Right cardiac atrium (tissue), 5 donors: ENCODE data around the gene RIN3. TPM values are rescaled to one million over a fixed set of nuclear protein-coding genes. Genes with fewer than 3 reads are reported as not detected.
A peak's percentile ranks its signal among the peaks of the same experiment; 100 is the strongest.

ENCODE experiments used
- ATAC-seq, 2 donors: fragments of 200-7000 bp; cut with Tn5 transposase; one replicate each; pipeline versions ENCODE4 v1.8.0 to v1.9.1; 2020; ENCODE audit warnings: moderate library complexity in 2 of 2, mild to moderate bottlenecking in 1 of 2
- DNase-seq, 3 donors: peaks; one replicate each; pipeline ENCODE4 v3.0.0-alpha.2; 2020
- H3K27ac ChIP-seq: one replicate; pipeline ENCODE4 v1.5.1; 2013; ENCODE audit warnings: mild to moderate bottlenecking, low read length, control low read depth, moderate library complexity
- H3K27me3 ChIP-seq: one replicate; pipeline ENCODE4 v1.6.1; 2013; ENCODE audit not compliant: control insufficient read depth, insufficient read depth
- H3K4me1 ChIP-seq: one replicate; pipeline ENCODE4 v1.6.1; 2013; ENCODE audit warnings: low read length; ENCODE audit not compliant: control insufficient read depth, insufficient read depth
- H3K4me3 ChIP-seq: one replicate; pipeline ENCODE4 v1.5.1; 2013; ENCODE audit warnings: low read length, control low read depth
- H3K9me3 ChIP-seq: one replicate; pipeline ENCODE4 v1.6.1; 2013; ENCODE audit warnings: low read length; ENCODE audit not compliant: control insufficient read depth
- WGBS: extraction: QIAGEN DNeasy Blood & Tissue Kit; methylation state at CpG from one replicate; pipeline ENCODE4 v1.1.7; 2013; 5-methylcytosine and 5-hydroxymethylcytosine counted together
- intact Hi-C, 4 donors: fragments of 100-400 bp; cut with DNase I; formaldehyde crosslinking; loops; one replicate each; pipeline versions ENCODE4 v1.11.0 to v1.14.0; 2022 to 2023
- polyA plus RNA-seq: library from polyadenylated mRNA; stranded (reverse); fragments of 200-250 nt; gene quantifications from one replicate; pipeline ENCODE4 v1.2.3, GENCODE V29; 2013
- total RNA-seq, 4 donors: library from RNA; stranded (reverse); fragmentation: NEBNext Ultra II Directional; extraction: Animal tissue kit (Norgen Biotek cat#: 25700); gene quantifications; one replicate each; pipeline ENCODE4 v1.2.1, GENCODE V29; 2021
- donor health status: healthy with polysubstance abuse.
- donor health status: DM: no; HTN: yes; CAD: no.
- donor health status: DM: no; HTN: no; CAD: no.
- donor health status: DM: no; HTN: yes; CAD: no; lungs with severe emphysema.
- donor health status: DM: yes; HTN: yes; CAD: no.

Gene RIN3
- total and polyA plus RNA-seq, 5 donors, result 7.5 to 15.2 (median 14.2) TPM

GRCh38 chr14:92568621-92569479 lies 55.3 kb downstream of the RIN3 start:
- peak; percentile 35 to 82 (median 81) for DNase-seq
- intact Hi-C loops, result no loop called here
- Histone ChIP-seq H3K9me3 (no peaks in the 10 kb centered on the region), H3K4me1 (peaks cover 4% of the 10 kb centered on the region), H3K4me3 (no peak overlapping the region), H3K27ac (no peak overlapping the region), H3K27me3 (no peaks in the 10 kb centered on the region)
- 59% methylated on average over 16 of the region's 16 CpGs for WGBS
- peak; percentile 59 to 77 for ATAC-seq

- Histone ChIP-seq H3K27ac (no peak overlapping the region), H3K9me3 (no peaks in the 10 kb centered on the region), H3K4me3 (no peak overlapping the region), H3K4me1 (no peaks in the 10 kb centered on the region), H3K27me3 (no peaks in the 10 kb centered on the region)
- DNase-seq (no peak), ATAC-seq (no peak)
- 88% methylated on average over 6 of the region's 6 CpGs for WGBS
- intact Hi-C loops, result no loop called here
Observed at GRCh38 chr14:92570674-92571262, 57.2 kb downstream of the RIN3 start.

- DNase-seq, result no peak
- no peaks in the 10 kb centered on the region for H3K4me1 ChIP-seq
- H3K27me3 ChIP-seq, result no peaks in the 10 kb centered on the region
- H3K27ac ChIP-seq, result no peak overlapping the region
- 97% methylated on average over 10 of the region's 10 CpGs for WGBS
- intact Hi-C loops, result no loop called here
- no peak for ATAC-seq
- no peaks in the 10 kb centered on the region for H3K9me3 ChIP-seq
- H3K4me3 ChIP-seq, result no peak overlapping the region
Observed at GRCh38 chr14:92572050-92572449, 58.5 kb downstream of the RIN3 start.

- DNase-seq (no peak), ATAC-seq (no peak)
- no peaks in the 10 kb centered on the region for H3K27me3 ChIP-seq
- H3K27ac ChIP-seq, result no peak overlapping the region
- no peaks in the 10 kb centered on the region for H3K4me1 ChIP-seq
- no peak overlapping the region for H3K4me3 ChIP-seq
- WGBS, result 90% methylated on average over 8 of the region's 8 CpGs
- intact Hi-C loops, result no loop called here
- no peaks in the 10 kb centered on the region for H3K9me3 ChIP-seq
Observed at GRCh38 chr14:92573761-92574498, 60.3 kb downstream of the RIN3 start.

GRCh38 chr14:92575061-92575747 lies 61.6 kb downstream of the RIN3 start:
- Histone ChIP-seq H3K27ac (no peak overlapping the region), H3K4me1 (no peaks in the 10 kb centered on the region), H3K27me3 (no peaks in the 10 kb centered on the region), H3K4me3 (no peak overlapping the region), H3K9me3 (no peaks in the 10 kb centered on the region)
- WGBS, result 87% methylated on average over 7 of the region's 7 CpGs
- intact Hi-C loops, result no loop called here
- ATAC-seq, result no peak
- DNase-seq, result no peak

GRCh38 chr14:92575748-92576303 lies 62.2 kb downstream of the RIN3 start:
- intact Hi-C loops, result no loop called here
- no peaks in the 10 kb centered on the region for H3K4me1 ChIP-seq
- H3K27ac ChIP-seq, result no peak overlapping the region
- ATAC-seq (no peak), DNase-seq (no peak)
- no peak overlapping the region for H3K4me3 ChIP-seq
- 90% methylated on average over 7 of the region's 7 CpGs for WGBS
- no peaks in the 10 kb centered on the region for H3K9me3 ChIP-seq
- no peaks in the 10 kb centered on the region for H3K27me3 ChIP-seq

- 84% methylated on average over 13 of the region's 13 CpGs for WGBS
- Histone ChIP-seq H3K27me3 (no peaks in the 10 kb centered on the region), H3K4me3 (no peak overlapping the region), H3K27ac (no peak overlapping the region), H3K4me1 (no peaks in the 10 kb centered on the region), H3K9me3 (no peaks in the 10 kb centered on the region)
- no peak for DNase-seq
- intact Hi-C loops, result no loop called here
- ATAC-seq, result no peak
Observed at GRCh38 chr14:92577321-92577742, 63.8 kb downstream of the RIN3 start.

GRCh38 chr14:92578511-92578910 lies 64.9 kb downstream of the RIN3 start:
- DNase-seq (no peak), ATAC-seq (no peak)
- intact Hi-C loops, result no loop called here
- no peak overlapping the region for H3K4me3 ChIP-seq
- no peak overlapping the region for H3K27ac ChIP-seq
- H3K27me3 ChIP-seq, result no peaks in the 10 kb centered on the region
- H3K9me3 ChIP-seq, result no peaks in the 10 kb centered on the region
- 87% methylated on average over 3 of the region's 3 CpGs for WGBS
- H3K4me1 ChIP-seq, result no peaks in the 10 kb centered on the region

GRCh38 chr14:92579244-92579936 lies 65.8 kb downstream of the RIN3 start:
- intact Hi-C loops, result no loop called here

GRCh38 chr14:92581206-92581605 lies 67.6 kb downstream of the RIN3 start:
- Histone ChIP-seq H3K4me1 (no peaks in the 10 kb centered on the region), H3K27me3 (no peaks in the 10 kb centered on the region), H3K9me3 (no peaks in the 10 kb centered on the region), H3K27ac (no peak overlapping the region), H3K4me3 (no peak overlapping the region)
- 69% methylated on average over 7 of the region's 7 CpGs for WGBS
- DNase-seq (no peak), ATAC-seq (no peak)
- intact Hi-C loops, result no loop called here

More at GRCh38 chr14:92579244-92579936, 65.8 kb downstream of the RIN3 start:
- DNase-seq (no peak), ATAC-seq (no peak)
- no peaks in the 10 kb centered on the region for H3K27me3 ChIP-seq
- WGBS, result 96% methylated on average over 2 of the region's 2 CpGs
- H3K27ac ChIP-seq, result no peak overlapping the region
- H3K9me3 ChIP-seq, result no peaks in the 10 kb centered on the region
- H3K4me1 ChIP-seq, result no peaks in the 10 kb centered on the region
- no peak overlapping the region for H3K4me3 ChIP-seq
